Esophagus (tissue), 2 donors: ENCODE data around the gene PPP1R13L. TPM values are rescaled to one million over a fixed set of nuclear protein-coding genes. Genes with fewer than 3 reads are reported as not detected.

ENCODE experiments used
- H3K27ac ChIP-seq, 2 donors: one replicate each; pipeline ENCODE4 v1.5.1; 2013; ENCODE audit warnings: low read depth in 2 of 2, mild to moderate bottlenecking in 2 of 2, inconsistent platforms in 1 of 2, low read length in 1 of 2, moderate library complexity in 1 of 2
- H3K27me3 ChIP-seq, 2 donors: one replicate each; pipeline ENCODE4 v1.6.1; 2013; ENCODE audit warnings: low read length in 2 of 2, control low read depth in 1 of 2, mild to moderate bottlenecking in 1 of 2; ENCODE audit not compliant: insufficient read depth in 2 of 2, control insufficient read depth in 1 of 2
- H3K36me3 ChIP-seq, 2 donors: one replicate each; pipeline ENCODE4 v1.6.1; 2013; ENCODE audit warnings: low read length in 1 of 2; ENCODE audit not compliant: control insufficient read depth in 2 of 2, insufficient read depth in 2 of 2
- H3K4me1 ChIP-seq, 2 donors: one replicate each; pipeline ENCODE4 v1.6.1; 2013; ENCODE audit warnings: low read length in 1 of 2; ENCODE audit not compliant: control insufficient read depth in 2 of 2, insufficient read depth in 2 of 2
- H3K4me3 ChIP-seq, 2 donors: one replicate each; pipeline ENCODE4 v1.5.1; 2013; ENCODE audit warnings: low read length in 2 of 2, mild to moderate bottlenecking in 2 of 2, low read depth in 1 of 2, moderate library complexity in 1 of 2
- H3K9me3 ChIP-seq, 2 donors: one replicate each; pipeline ENCODE4 v1.6.1; 2013; ENCODE audit warnings: mild to moderate bottlenecking in 2 of 2, low read depth in 1 of 2, low read length in 1 of 2, moderate library complexity in 1 of 2; ENCODE audit not compliant: control insufficient read depth in 2 of 2, insufficient read depth in 1 of 2
- WGBS, 2 donors: extraction: QIAGEN DNeasy Blood & Tissue Kit; methylation state at CpG; one replicate each; pipeline ENCODE4 v1.1.7; 2013; 5-methylcytosine and 5-hydroxymethylcytosine counted together
- polyA plus RNA-seq, 2 donors: library from polyadenylated mRNA; stranded (reverse); fragments of 200-250 nt; gene quantifications; one replicate each; pipeline ENCODE4 v1.2.3, GENCODE V29; 2013
- donor health status: healthy with polysubstance abuse.
- donor health status: Bipolar disorder and iron deficiency.

Gene PPP1R13L, protein sequence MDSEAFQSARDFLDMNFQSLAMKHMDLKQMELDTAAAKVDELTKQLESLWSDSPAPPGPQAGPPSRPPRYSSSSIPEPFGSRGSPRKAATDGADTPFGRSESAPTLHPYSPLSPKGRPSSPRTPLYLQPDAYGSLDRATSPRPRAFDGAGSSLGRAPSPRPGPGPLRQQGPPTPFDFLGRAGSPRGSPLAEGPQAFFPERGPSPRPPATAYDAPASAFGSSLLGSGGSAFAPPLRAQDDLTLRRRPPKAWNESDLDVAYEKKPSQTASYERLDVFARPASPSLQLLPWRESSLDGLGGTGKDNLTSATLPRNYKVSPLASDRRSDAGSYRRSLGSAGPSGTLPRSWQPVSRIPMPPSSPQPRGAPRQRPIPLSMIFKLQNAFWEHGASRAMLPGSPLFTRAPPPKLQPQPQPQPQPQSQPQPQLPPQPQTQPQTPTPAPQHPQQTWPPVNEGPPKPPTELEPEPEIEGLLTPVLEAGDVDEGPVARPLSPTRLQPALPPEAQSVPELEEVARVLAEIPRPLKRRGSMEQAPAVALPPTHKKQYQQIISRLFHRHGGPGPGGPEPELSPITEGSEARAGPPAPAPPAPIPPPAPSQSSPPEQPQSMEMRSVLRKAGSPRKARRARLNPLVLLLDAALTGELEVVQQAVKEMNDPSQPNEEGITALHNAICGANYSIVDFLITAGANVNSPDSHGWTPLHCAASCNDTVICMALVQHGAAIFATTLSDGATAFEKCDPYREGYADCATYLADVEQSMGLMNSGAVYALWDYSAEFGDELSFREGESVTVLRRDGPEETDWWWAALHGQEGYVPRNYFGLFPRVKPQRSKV
- 100 to 1,000 TPM; 163 to 233 TPM for polyA plus RNA-seq

DNA sequence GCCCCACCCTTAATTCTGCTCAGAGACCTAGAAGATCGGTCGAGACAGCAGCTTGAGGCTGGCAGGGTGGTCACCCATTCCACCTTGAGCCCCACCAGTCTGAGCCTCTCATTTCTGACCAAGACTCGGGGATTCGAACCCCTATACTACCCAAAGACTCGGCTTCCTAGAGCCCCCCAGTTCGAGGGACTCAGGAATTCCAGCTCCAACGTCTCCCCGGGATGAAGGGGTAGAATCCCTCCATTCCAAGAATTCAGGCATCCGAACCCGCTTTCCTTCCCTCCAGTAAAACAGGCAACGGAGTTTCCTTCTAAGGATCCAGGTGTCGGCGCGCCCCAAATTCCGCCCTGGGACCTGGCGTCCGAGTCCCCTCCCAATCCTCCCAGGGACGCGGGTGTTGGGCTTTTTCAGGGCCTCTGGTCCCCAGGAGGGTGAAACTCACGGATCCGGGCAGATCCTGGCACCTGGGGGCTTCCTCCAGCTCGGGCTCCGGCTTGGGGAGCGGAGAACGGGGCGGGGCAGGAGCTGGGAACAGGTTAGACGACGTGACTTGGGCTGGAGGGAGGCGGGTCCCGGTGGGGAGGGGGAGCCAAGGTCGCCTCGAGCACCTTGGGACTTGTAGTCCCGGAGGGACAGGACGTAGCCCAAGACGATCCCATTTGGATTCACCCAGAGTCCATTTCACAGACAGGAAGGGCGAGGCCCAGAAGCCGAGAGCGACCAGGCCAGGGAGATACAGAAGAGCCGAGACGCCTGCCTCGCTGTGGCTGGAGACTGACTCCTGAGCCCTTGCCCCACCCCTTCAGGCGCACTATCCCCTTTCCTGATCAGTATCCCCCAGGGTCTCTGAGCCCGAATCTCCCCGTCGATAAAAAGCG lies at the start of gene PPP1R13L:
PPP1R13L (minus strand) TSS at position 513 of the 878 bp plus-strand sequence. CDS start 6,751 bp downstream, outside the sequence.
- WGBS, 2 donors, result 5 to 6% methylated on average over 46 of the region's 46 CpGs
- H3K27ac ChIP-seq, result peak within 1 kb of the TSS; percentile 98 to 99
- no peaks in the 10 kb centered on the region for H3K36me3 ChIP-seq
- H3K9me3 ChIP-seq, result no peaks in the 10 kb centered on the region
- no peaks in the 10 kb centered on the region for H3K27me3 ChIP-seq
- H3K4me3 ChIP-seq, result peak within 1 kb of the TSS; percentile 84 to 93
- peaks cover 0 to 3% of the 10 kb centered on the region in 2 donors for H3K4me1 ChIP-seq

DNA sequence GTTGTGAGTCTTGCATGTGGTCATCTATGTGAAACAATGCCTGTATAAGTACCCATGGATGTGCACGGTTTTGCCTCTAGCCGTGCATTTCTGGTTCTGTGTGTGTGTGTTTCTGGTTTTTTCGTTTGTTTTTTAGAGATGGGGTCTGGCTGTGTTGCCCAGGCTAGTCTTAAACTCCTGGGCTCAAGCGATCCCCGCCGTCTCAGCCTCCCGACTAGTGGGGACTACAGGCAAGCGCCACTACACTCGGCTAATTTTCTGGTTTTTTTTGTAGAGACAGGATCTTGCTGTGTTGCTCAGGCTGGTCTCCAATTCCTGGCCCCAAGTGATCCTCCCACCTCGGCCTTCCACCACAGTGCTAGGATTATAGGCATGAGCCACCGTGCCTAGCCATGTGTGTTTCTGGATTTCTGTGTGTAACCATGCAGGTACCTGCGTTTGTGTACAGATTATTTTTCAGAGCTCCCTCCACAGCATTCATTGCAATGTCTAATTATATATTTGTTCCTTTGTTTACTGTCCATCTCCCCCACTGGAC lies 47.0 kb upstream of the PPP1R13L start:
- H3K9me3 ChIP-seq, result no peaks in the 10 kb centered on the region
- H3K27ac ChIP-seq, result peak overlapping the region; percentile 97 to 99
- H3K4me1 ChIP-seq, result peaks cover 2 to 15% of the 10 kb centered on the region in 2 donors
- peak overlapping the region in 1 of 2 donors; percentile 64 for H3K4me3 ChIP-seq
- no peaks in the 10 kb centered on the region for H3K27me3 ChIP-seq
- no peaks in the 10 kb centered on the region for H3K36me3 ChIP-seq
- WGBS, 2 donors, result 73 to 80% methylated on average over 12 of the region's 12 CpGs

DNA sequence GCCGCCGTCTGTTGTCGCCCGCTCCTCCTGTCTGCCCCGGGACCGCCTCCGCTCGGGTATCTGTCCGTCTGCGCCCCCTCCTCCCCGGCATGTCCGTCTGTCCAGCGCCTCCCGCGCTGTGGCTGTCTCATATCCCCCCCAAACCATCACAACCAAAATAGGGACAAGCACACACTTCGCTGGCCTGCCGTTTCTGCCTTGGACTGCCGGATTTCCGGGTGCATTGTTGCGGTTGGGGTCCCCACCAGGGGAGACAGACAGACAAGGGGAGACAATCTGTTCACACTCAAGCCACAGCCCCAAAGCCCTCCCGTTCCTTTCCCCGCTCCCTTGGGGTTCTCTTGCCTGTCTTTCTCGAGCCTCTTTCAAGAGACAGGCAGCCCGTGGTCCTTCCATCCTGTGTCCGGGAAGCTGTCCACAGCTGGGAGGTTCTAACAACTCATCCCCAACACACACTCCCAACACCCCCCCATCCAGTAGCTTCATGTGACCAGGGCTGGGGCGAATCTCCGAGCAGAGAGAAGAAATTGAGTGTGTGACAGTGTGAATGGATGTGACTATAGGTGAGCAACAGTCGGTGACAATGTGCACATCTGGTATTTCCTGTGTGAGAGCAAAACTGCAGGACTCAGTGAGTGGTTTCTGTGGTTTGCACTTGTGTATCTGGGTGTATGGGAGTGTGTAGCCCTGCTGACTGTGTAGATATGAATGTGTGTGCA lies 46.4 kb upstream of the PPP1R13L start:
- H3K4me3 ChIP-seq, result peak overlapping the region; percentile 60 to 64
- H3K4me1 ChIP-seq, result peaks cover 2 to 13% of the 10 kb centered on the region in 2 donors
- no peaks in the 10 kb centered on the region for H3K9me3 ChIP-seq
- H3K36me3 ChIP-seq, result no peaks in the 10 kb centered on the region
- 2 to 3% methylated on average over 20 to 28 of the region's 28 CpGs for WGBS, 2 donors
- H3K27me3 ChIP-seq, result no peaks in the 10 kb centered on the region
- peak overlapping the region; percentile 97 to 99 for H3K27ac ChIP-seq

GRCh38 chr19:45450012-45450333 lies 45.1 kb upstream of the PPP1R13L start:
- peak overlapping the region; percentile 90 to 93 for H3K27ac ChIP-seq
- H3K4me3 ChIP-seq, result peak overlapping the region; percentile 41 to 64
- H3K9me3 ChIP-seq, result no peaks in the 10 kb centered on the region
- H3K4me1 ChIP-seq, result peaks cover 0 to 4% of the 10 kb centered on the region in 2 donors
- no peaks in the 10 kb centered on the region for H3K27me3 ChIP-seq
- H3K36me3 ChIP-seq, result no peaks in the 10 kb centered on the region
- 13 to 19% methylated on average over 5 of the region's 5 CpGs for WGBS, 2 donors

GRCh38 chr19:45448887-45449299 lies 44.0 kb upstream of the PPP1R13L start:
- 41 to 50% methylated on average over 7 of the region's 7 CpGs for WGBS, 2 donors

DNA sequence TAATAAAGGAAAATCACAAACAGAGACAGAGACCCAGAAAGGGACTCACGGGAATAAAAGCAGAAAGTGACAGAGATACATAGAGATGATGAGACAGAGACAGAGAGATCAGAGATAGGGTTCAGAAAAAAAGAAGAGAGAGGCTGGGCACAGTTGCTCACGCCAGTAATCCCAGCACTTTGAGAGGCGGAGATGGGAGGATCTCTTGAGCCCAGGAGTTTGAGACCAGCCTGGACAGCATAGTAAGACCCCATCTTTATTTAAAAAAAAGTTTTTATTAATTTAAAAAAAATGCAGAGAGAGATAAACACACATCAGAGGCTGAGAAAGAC lies 43.5 kb upstream of the PPP1R13L start:
- H3K4me1 ChIP-seq, result peaks cover 0 to 11% of the 10 kb centered on the region in 2 donors
- no peaks in the 10 kb centered on the region for H3K27me3 ChIP-seq
- no peak overlapping the region for H3K4me3 ChIP-seq
- WGBS, 2 donors, result 59 to 83% methylated on average over 3 of the region's 3 CpGs
- peak overlapping the region; percentile 90 to 93 for H3K27ac ChIP-seq
- no peaks in the 10 kb centered on the region for H3K36me3 ChIP-seq
- H3K9me3 ChIP-seq, result no peaks in the 10 kb centered on the region

More at GRCh38 chr19:45448887-45449299, 44.0 kb upstream of the PPP1R13L start:
- H3K4me3 ChIP-seq, result no peak overlapping the region
- peaks cover 0 to 11% of the 10 kb centered on the region in 2 donors for H3K4me1 ChIP-seq
- no peaks in the 10 kb centered on the region for H3K27me3 ChIP-seq
- no peaks in the 10 kb centered on the region for H3K9me3 ChIP-seq
- peak overlapping the region; percentile 90 to 93 for H3K27ac ChIP-seq
- no peaks in the 10 kb centered on the region for H3K36me3 ChIP-seq

DNA sequence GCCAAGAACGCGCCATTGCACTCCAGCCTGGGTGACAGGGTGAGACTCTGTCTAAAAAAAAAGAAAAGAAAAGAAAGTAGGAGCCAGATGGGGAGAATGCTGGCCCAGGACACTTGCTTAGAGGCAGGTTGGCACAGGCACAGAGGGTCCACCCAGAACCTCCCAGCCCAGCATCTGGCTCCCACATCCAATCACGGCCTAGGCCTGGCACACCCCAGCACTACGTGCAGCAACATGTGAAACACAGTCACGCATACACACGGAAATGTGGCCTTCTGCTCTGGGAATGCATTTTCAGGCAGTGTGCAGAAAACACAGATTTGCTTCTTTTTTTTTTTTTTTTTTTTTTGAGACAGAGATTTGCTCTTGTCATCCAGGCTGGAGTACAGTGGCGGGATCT lies 42.1 kb upstream of the PPP1R13L start:
- H3K9me3 ChIP-seq, result no peaks in the 10 kb centered on the region
- no peaks in the 10 kb centered on the region for H3K36me3 ChIP-seq
- 45 to 57% methylated on average over 7 of the region's 7 CpGs for whole genome bisulfite sequencing, 2 donors
- H3K4me3 ChIP-seq, result no peak overlapping the region
- H3K27ac ChIP-seq, result peak overlapping the region; percentile 90 to 95
- peaks cover 0 to 17% of the 10 kb centered on the region in 2 donors for H3K4me1 ChIP-seq
- H3K27me3 ChIP-seq, result no peaks in the 10 kb centered on the region

- WGBS, 2 donors, result 74 to 84% methylated on average over 6 of the region's 6 CpGs
- Histone ChIP-seq H3K27ac (peak overlapping the region; percentile 90 to 95), H3K4me3 (no peak overlapping the region), H3K9me3 (no peaks in the 10 kb centered on the region), H3K4me1 (peaks cover 0 to 16% of the 10 kb centered on the region in 2 donors), H3K27me3 (no peaks in the 10 kb centered on the region), H3K36me3 (no peaks in the 10 kb centered on the region)
Observed at GRCh38 chr19:45446295-45446694, 41.4 kb upstream of the PPP1R13L start.
